ENCODE measurements around the gene PDE11A.

Gene PDE11A

GRCh38 chr2:177633111-177633510 is 439.5 kb downstream of the PDE11A start:
- no peaks in the 10 kb centered on the region for H4K20me1 ChIP-seq (ENCODE audit: low read depth, low read length)
- H3K79me2 ChIP-seq (ENCODE audit: insufficient read depth, low read length) = no peaks in the 10 kb centered on the region
- H2AFZ ChIP-seq (ENCODE audit: low read depth, low read length, severe bottlenecking) = no peak overlapping the region
- TF ChIP-seq, protein P1, sequence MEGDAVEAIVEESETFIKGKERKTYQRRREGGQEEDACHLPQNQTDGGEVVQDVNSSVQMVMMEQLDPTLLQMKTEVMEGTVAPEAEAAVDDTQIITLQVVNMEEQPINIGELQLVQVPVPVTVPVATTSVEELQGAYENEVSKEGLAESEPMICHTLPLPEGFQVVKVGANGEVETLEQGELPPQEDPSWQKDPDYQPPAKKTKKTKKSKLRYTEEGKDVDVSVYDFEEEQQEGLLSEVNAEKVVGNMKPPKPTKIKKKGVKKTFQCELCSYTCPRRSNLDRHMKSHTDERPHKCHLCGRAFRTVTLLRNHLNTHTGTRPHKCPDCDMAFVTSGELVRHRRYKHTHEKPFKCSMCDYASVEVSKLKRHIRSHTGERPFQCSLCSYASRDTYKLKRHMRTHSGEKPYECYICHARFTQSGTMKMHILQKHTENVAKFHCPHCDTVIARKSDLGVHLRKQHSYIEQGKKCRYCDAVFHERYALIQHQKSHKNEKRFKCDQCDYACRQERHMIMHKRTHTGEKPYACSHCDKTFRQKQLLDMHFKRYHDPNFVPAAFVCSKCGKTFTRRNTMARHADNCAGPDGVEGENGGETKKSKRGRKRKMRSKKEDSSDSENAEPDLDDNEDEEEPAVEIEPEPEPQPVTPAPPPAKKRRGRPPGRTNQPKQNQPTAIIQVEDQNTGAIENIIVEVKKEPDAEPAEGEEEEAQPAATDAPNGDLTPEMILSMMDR (IDR thresholded peaks at IDR 0.05; ENCODE audit: insufficient read depth, low read length, poor library complexity, severe bottlenecking) = no peak
- TF ChIP-seq EZH2phosphoT487 (conservative IDR thresholded peaks at IDR 0.05; ENCODE audit: low read length) = no peak
- no peak overlapping the region for H3K9ac ChIP-seq (ENCODE audit: low read length)
- no peak overlapping the region for H3K4me2 ChIP-seq (ENCODE audit: low read depth, low read length, poor library complexity, severe bottlenecking)
- H3K9me3 ChIP-seq (ENCODE audit: insufficient read depth, low read length) = no peaks in the 10 kb centered on the region
- H3K9me2 ChIP-seq (replicated peaks; ENCODE audit: insufficient read depth, low read length) = no peaks in the 10 kb centered on the region
- no peak overlapping the region for H3K4me3 ChIP-seq (ENCODE audit: insufficient read depth, low read length, poor library complexity, severe bottlenecking)
- H3F3A ChIP-seq (ENCODE audit: insufficient read depth) = no peaks in the 10 kb centered on the region
- H3K27me3 ChIP-seq (ENCODE audit: low read length) = no peaks in the 10 kb centered on the region
- H3K27ac ChIP-seq (ENCODE audit: low read depth, low read length) = no peak overlapping the region
- H3K36me3 ChIP-seq (ENCODE audit: low read length) = no peaks in the 10 kb centered on the region

DNA sequence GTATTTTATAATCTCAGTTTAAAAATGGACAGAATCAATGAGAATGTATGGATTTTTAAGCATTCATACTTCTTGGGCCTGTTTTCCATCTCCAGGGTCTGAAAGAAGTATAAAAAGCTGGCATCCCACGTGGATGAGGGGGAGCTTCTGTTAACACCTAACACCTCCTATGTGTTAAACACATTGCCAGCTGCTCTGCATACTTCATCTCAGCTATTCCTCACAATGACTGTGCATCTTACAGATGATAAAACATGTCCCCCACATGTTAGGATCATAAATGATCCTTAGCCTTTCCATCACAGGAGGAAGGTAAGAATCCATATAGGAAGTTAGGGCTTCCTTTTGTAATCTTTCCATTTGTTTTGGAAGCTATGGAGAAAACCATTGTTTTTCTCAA is 440.9 kb downstream of the PDE11A start:
- no peaks in the 10 kb centered on the region for H3K79me2 ChIP-seq (ENCODE audit: insufficient read depth, low read length)
- H3K9me2 ChIP-seq (replicated peaks; ENCODE audit: insufficient read depth, low read length) = no peaks in the 10 kb centered on the region
- H3K4me2 ChIP-seq (ENCODE audit: low read depth, low read length, poor library complexity, severe bottlenecking) = no peak overlapping the region
- no peaks in the 10 kb centered on the region for H3K27me3 ChIP-seq (ENCODE audit: low read length)
- TF ChIP-seq, protein P1 (IDR thresholded peaks at IDR 0.05; ENCODE audit: insufficient read depth, low read length, poor library complexity, severe bottlenecking) = no peak
- no peak for TF ChIP-seq EZH2phosphoT487 (conservative IDR thresholded peaks at IDR 0.05; ENCODE audit: low read length)
- H3K27ac ChIP-seq (ENCODE audit: low read depth, low read length) = no peak overlapping the region
- no peak overlapping the region for H2AFZ ChIP-seq (ENCODE audit: low read depth, low read length, severe bottlenecking)
- no peak overlapping the region for H3K9ac ChIP-seq (ENCODE audit: low read length)
- no peaks in the 10 kb centered on the region for H3F3A ChIP-seq (ENCODE audit: insufficient read depth)
- H4K20me1 ChIP-seq (ENCODE audit: low read depth, low read length) = no peaks in the 10 kb centered on the region
- H3K4me3 ChIP-seq (ENCODE audit: insufficient read depth, low read length, poor library complexity, severe bottlenecking) = no peak overlapping the region
- H3K9me3 ChIP-seq (ENCODE audit: insufficient read depth, low read length) = no peaks in the 10 kb centered on the region
- no peaks in the 10 kb centered on the region for H3K36me3 ChIP-seq (ENCODE audit: low read length)

DNA sequence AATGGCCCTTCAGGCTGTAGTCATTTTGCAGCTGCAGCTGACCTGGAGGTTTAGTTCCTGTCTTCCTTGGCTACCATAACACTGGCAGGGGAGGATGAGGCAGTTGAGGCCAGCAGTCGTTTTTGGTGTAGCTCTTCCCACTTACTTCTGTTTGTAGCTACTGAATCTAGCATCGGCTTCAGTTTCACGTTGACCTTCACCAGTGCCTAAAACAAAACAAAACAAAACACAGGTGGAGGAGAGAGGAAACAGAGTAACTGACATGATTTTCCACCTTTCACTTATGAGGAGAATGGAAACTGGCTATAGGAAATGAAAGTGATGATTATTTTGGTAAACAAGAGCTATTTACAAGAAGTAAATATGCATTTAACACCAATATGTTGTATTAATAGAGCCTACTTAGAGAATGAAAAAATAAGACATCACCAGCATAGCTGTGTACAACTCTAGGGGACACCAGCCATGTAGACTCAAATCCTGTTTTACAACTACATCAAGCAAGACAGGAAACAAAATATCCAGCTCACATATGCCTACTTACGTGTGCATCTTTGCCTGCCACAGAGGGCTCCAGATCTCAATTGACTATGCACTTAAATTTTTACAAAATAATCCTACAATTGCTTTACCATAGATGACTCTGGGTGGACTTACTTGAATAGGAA is 443.1 kb downstream of the PDE11A start:
- H3K9me3 ChIP-seq (ENCODE audit: insufficient read depth, low read length) = no peaks in the 10 kb centered on the region
- H4K20me1 ChIP-seq (ENCODE audit: low read depth, low read length) = no peaks in the 10 kb centered on the region
- TF ChIP-seq EZH2phosphoT487 (conservative IDR thresholded peaks at IDR 0.05; ENCODE audit: low read length) = no peak
- TF ChIP-seq, protein P1 (IDR thresholded peaks at IDR 0.05; ENCODE audit: insufficient read depth, low read length, poor library complexity, severe bottlenecking) = no peak
- H3K4me2 ChIP-seq (ENCODE audit: low read depth, low read length, poor library complexity, severe bottlenecking) = no peak overlapping the region
- no peaks in the 10 kb centered on the region for H3K36me3 ChIP-seq (ENCODE audit: low read length)
- H3K9me2 ChIP-seq (replicated peaks; ENCODE audit: insufficient read depth, low read length) = no peaks in the 10 kb centered on the region
- no peak overlapping the region for H3K27ac ChIP-seq (ENCODE audit: low read depth, low read length)
- H3K4me3 ChIP-seq (ENCODE audit: insufficient read depth, low read length, poor library complexity, severe bottlenecking) = no peak overlapping the region
- H2AFZ ChIP-seq (ENCODE audit: low read depth, low read length, severe bottlenecking) = no peak overlapping the region
- no peaks in the 10 kb centered on the region for H3K79me2 ChIP-seq (ENCODE audit: insufficient read depth, low read length)
- H3K27me3 ChIP-seq (ENCODE audit: low read length) = no peaks in the 10 kb centered on the region
- no peak overlapping the region for H3K9ac ChIP-seq (ENCODE audit: low read length)
- H3F3A ChIP-seq (ENCODE audit: insufficient read depth) = no peaks in the 10 kb centered on the region

Data from SU-DHL-6 (cell line).